CD4-positive, alpha-beta T cell treated with Interleukin-12 subunit alpha and Interleukin-12 subunit beta, for 1 hour (primary cell): Measurements from ENCODE around the gene TBC1D22A.

Source experiments
- DNase-seq: peaks from one replicate; pipeline ENCODE4 v3.0.0-alpha.2; 2020

The TBC1D22A gene

DNA sequence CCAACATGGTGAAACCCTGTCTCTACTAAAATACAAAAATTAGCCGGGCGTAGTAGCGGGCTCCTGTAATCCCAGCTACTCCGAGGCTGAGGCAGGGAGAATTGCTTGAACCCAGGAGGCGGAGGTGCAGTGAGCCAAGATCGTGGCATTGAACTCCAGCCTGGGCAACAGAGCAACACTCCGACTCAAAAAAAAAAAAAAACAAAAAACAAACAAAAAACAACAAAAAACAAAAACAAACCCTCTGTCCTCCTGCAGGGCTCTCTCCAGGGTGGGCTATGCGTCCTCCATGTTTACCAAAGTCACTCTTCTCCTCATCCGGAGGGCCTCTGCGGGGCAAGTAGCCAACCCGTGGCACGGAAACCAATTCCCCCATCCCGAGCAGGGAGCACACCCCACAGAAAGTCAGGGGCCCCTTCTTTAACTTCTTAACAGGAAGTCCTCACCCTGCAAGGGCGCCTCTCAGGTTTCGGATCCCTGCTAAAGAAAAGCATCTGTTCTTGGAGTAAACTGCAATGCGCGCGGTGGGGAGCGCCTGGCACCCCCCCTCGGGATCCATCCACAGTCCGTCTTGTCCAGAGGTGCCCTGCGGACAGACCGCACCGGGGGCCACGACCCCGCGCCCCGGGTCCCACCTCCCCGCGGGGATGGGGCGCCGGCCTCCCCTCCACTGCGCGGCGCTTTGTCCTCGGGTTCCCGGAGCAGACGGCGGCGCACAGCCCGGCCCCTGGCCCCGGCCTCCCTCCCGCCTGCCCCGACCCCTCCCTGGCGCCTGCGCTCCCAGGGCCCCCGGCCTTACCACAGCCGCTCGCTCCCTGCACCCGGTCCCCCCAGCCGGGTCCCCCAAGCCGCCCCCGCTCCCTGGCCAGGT is 25.1 kb upstream of the TBC1D22A start:
- DNase-seq: peak; percentile 45

DNA sequence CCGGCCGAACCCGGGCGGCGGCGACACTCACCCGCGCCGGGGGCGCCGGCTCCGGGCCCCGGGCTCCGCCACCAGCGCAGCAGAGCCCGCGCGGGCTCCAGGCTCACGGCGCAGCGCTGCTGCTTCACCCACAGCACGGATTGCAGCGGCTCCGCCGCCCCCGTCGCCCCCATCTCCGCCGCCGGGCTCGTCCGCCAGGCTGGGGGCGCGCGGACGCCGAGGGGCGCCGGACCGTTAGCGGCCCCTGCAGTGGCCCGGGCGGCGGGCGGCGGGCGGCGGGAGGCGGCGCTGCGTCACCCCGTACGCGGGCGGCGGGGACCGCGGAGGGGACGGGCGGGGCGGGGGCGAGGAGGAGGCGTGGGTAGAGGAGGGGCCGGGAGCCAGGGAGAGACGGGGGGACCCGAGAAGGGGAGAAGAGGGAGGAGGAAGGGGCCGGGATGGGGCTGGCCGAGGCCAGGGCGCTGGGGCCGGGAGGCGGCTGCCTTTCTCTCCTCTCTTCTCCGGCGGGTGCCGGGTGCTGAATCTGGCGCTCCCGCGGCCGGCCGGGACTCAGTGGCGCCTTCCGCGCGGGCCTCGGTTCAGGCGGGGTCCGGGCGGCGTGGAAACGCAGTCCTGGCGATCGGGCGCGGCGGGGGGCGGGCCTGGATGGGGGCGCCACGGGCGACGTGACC is 24.3 kb upstream of the TBC1D22A start, which contains the start of gene CERK:
CERK (minus strand) TSS at position 277 of the 671 bp plus-strand sequence; CDS start at position 173, 104 bp downstream.
- peak; percentile 77 for DNase-seq

DNA sequence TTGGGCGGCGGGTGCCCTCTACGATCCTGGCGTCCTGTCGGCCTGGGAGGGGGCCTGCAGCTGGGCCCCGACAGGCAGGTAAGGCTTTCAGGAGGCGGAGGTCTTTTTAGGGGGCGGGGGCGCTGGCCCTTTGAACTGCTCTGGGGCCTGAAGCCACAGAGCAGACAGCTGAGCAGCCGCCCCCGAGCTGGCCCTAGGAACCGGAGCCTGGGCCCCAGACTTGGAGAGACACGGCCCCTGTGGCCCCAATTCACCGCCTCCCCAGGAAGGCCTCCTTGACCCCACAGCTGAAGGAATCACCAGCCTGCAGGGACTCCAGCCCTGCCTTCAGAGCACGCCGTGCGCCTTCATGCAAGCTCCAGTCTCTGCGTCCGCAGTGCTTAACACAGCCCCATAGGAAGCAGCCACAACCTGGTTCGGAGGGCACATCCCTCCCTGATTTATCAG is 23.8 kb upstream of the TBC1D22A start:
- no peak for DNase-seq

DNA sequence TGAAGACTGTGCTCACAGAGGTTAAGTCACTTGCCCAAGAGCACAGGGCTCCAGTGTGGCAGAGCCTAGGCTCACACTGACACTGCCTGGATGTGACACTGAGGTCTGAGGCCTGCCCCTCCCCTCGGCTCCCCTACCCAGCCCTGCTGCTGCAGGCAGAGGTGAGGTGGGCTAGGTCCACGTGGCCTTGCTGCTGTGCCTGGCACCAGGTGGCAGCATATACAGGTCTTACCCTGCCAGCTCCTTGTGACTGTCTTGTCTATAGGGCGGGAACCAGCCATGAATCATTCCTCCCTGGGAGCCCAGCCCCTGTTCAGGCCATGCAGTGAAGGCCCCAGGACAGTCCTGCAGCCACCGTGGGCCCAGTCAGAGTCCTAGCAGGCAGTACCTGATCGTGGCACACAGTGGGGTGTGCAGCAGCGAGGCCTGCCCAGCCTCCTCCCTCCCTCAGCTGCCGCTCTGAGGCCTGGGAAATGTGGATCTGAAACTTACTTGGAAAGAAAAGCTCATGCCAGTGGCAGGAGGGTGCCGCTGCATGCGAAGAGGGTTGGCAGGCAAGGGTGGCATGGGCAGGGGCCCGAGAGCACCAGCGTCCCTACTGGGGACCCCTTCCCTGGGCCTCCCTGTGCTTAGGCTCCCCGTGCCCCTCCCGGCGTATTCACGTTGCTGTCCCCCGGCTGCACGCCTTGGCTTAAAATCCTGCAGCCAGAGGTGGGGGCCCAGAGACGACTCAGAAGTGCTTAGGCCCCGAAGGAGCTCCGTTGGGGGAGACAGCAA is 23.2 kb upstream of the TBC1D22A start:
- peak; percentile 76 for DNase-seq

DNA sequence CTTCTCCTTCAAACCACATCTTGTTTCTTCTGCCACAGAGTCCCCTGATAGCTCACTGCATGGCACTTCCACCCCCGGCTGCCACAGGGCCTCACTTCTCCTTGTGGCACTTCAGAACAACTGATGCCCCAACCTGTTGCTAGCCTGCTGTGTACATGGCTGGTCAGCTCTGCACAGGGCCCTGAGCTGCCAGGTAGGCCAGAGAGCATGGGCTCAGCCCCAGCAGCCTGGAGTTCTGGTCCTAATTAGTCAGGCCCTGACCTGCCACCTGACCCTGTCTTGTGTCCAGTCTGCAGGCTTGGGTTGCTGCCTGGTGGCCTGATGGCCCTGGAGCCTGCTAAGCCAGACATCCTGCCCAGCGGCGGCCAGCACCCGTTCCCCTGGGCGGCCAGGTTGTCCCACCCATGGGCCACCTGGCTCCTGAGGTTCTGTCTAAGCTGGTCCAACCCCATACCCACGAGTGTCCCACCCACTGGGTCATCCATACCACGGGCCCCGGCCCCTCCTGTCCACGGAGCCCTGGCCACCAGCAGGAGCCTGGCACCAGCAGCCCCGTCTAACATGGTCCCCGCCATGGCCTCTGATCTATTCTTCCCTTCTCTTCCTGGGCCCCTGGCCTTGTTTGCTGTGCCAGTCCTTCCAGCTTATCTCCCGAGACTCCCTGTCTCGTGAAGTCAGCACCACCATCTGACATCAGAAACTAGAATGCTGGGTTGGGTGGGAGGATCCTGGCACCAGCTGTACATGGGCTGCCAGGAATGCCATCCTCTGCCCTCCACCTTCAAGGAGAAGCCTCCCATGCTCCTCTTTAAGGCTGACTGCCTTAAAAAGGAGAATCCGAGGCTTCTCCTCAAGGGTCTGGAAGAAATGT is 21.3 kb upstream of the TBC1D22A start:
- DNase-seq: no peak

DNA sequence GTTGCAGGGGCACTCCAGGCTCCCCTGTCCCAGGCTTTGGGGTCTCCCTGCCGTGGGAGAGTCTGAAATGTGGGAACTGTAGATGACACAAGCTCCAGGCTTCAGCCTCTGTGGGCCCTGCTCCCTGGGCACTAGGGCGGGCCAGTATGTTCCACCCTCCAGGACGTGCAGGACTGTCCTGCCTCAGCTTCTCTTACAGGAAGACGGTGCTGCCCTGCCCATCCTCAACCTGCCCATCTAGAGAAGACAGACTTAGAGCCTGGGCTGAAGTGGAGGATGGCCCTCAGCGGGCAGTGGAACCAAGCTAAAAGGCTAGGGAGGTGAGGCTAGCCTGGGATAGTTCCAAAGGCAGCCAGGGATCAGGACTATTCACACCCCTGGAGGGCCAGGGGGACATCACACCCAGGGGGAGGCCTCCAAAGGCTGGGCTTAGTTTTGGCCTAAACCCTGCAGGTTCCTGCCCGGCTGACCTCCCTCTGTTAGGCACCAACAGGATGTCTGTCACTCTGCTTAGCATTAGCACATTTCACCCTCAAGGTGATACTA is 20.4 kb upstream of the TBC1D22A start:
- no peak for DNase-seq

DNA sequence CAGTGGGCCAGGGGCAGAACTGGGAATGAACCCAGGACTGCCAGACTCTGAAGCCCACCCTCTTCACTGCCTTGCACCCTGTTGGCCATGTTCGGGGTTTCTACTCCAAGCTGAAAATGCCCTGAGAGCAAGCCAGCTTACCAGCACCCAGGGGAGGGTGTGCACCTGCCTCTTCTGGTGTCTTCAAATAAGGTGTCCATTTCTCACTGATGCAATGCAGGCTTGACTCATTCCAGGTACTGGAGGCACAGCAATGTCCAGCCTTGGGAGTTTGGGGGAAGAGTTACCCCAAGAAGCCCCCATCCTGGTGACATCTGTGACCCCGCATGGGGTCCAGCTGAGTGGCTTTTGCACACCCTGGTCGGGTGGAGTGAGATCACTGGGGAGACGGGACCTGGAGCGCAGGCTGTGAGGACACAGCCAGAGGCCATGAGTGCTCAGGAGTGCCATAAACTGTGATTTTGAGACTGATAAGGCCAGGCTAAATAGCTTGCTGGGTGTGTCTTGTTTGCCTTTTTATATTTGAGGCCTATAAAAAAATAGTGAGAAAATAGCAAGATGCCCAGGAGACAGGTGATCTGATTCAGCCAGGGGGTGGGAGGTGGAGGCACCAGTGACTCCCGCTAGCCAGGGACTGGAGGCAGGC is 19.8 kb upstream of the TBC1D22A start:
- no peak for DNase-seq

DNA sequence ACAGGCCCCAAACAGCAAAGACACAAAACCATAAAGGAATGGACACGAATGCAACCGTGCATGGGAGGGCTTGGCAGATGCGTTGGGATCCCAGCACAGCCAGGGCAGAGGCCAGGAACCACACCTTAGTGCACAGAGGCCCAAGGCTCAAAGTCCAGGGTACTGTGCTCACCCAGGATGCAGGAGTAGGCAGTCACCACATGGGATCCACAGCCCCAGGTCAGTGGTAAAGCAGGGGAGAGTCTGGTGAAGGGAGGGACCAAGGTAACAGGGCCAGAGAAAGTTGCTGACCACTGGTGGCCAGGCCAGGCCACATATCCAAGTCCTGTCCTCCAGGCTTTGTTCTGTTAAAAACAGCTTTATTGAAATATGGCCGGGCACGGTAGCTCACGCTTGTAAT is 17.9 kb upstream of the TBC1D22A start:
- no peak for DNase-seq

DNA sequence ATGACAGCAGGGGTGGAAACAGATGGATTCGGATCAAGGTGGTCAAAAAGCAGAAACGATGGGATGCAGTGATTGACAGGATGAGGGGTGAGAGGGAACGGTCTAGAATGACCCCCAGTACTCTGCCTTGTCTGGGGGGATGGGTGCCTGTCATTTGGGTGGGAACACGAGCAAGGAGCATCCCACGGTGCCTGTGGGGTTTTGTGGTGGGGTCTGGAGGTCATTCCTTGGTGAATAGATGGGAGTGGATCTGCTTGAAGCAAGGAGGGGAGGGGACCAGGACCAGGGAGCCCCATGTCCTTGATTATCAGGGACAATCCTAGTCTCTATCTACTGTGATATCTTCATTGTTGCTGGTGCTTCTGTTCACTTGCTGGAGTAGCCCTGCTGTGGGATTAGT is 16.3 kb upstream of the TBC1D22A start:
- DNase-seq: no peak

DNA sequence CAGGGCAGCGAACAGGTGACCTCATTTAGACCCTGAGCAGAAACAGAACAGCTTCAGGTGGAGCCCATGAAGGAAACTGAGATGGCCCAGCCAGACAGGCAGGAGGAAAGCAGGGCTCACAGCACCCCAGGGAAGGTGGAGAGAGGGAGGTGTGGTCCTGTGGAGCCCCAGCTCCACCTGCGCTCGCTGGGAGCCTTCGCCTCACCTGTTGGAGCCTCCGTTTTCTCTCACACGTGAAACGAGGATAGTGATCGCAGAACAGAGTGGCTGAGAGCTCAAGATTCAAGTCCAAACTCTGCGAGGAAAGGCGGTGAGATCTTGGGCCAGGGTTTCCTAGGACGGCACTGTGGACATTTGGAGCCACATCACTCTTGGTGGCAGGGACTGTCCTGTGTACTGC is 15.8 kb upstream of the TBC1D22A start:
- DNase-seq: no peak

DNA sequence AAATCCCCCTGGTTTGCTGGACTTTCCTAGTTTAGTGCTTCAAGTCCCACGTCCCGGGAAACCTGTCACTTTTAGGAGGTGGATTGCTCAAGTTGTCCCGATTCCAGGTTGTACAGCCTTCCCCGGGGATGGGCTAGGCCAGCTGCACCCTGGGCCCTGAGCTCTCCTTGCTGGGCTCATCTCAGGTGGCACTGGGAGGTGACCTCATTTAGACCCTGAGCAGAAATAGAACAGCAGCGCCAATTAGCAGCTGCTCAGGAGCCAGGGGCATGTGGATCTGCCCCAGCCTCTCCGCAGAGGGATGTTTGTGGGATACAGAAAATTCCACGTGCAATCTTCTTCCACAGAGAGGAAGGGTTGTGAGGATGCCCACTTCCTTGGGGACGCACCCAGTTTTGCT is 14.8 kb upstream of the TBC1D22A start:
- DNase-seq: no peak

DNA sequence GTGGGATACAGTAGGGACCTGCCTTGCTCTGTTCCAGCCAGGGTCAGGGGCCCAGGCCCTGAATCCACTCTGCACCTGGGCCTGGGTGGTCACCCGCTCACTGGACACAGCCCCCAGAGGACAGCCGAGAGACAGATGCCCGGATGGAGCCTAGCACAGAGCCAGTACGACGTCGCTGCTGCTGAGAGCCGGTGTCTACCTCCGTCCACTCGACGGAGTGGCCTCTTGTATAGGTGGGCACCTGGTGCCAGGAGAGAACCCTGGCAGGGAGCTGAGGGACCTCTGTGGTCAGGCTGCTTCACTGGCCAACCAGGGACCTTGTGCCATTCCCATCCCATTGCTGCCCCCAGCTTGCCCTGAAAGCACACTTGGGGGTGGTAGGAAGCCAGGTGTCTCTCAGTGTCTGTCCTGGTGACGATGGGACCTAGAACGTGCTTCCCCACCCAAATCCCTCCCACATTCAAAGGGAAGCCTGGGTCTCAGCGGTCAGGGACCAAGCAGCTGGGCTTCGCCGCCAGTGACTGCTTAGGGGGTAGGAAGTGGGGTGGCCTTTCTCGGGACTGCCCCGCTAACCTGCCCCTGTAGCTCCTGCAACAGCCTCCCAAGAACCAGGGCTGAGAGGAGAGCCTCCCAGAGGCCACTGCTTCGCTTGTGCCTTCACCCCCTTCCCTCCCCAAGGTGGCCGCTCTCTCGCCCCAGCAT is 14.1 kb upstream of the TBC1D22A start:
- no peak for DNase-seq

DNA sequence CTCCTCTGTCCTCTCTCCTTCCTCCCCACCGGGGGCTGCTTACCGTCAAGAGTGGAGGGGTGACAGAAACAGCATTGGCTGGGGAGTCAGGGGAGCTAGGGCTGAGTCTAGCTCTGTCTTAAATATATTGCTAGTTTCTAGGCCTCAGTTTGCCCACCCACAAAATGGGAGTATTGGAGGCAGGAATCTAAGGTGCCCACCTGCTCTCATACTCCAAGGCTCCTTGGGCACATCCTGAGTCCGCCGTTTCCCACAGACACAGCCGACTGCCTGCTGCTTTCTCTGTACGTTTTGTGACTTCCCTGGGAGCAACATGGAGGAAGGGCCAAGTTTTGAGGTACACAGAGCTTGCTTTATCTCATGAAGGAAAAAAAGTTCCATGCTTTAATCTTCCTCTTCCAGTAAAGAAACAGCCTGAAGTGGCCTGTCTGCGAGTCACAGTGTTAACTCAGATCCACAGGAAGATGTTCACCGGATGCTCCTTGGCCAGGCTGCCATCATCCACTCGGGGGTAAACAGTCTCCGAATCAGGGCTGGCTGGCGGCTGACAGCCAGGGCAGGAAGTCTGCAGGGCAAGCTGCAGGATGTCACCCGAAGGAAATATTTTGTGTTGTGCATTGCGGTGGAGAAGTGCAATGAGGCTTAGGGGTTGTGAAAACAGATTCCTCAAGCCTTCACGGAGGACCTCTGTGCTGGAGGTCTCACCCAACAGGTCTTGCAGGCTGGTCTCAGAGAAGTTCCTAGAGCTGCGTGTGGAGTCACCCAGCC is 13.4 kb upstream of the TBC1D22A start:
- DNase-seq: peak; percentile 70

DNA sequence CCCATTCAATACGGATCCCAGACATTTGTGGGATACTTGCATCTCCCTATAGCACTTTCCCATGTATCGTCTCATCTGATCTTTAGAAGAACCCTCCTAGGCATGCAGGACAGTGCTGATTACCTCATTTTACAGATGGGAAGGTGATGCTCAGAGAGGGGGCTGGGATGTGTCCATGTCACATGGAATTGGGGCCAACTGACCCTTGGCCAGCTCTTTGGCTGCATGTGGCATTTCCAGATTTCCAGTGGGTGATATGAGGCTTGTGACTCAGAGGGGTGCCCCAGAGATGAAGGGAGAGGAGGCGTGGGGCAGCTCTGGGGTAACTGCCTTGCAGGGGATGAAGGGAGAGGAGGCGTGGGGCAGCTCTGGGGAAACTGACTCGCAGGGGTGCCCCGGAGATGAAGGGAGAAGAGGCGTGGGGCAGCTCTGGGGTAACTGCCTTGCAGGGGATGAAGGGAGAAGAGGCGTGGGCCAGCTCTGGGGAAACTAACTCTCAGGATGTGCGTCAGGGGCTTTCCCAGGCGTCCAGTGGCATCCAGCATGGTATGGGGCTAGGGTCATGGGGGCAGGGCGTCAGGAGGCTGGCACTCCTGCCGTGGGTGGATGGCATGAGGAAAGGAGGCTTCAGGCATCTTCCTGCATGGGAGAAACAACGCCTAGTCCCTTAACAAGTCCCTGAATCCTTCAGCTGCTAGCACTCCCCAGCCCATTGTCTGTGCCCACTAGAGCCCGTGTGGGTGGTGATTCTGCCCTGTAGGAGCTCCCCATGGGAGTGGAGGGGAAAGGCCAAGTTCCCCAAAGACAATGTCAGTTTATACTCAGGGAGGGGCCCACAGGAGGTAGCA is 12.5 kb upstream of the TBC1D22A start:
- no peak for DNase-seq

DNA sequence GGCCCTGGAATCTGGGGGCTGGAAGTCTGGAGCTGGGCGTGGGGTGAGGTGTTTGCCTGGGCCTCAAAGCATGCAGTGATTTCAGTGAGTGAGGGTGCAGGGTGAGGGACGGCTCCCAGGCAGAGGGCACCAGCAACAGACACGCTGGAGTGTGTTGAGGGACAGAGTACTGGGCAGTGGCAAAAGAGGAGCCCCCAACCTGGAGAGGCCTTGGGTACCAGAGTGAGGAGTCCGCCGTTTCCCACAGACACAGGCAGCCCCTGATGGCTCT is 12.0 kb upstream of the TBC1D22A start:
- DNase-seq: no peak

DNA sequence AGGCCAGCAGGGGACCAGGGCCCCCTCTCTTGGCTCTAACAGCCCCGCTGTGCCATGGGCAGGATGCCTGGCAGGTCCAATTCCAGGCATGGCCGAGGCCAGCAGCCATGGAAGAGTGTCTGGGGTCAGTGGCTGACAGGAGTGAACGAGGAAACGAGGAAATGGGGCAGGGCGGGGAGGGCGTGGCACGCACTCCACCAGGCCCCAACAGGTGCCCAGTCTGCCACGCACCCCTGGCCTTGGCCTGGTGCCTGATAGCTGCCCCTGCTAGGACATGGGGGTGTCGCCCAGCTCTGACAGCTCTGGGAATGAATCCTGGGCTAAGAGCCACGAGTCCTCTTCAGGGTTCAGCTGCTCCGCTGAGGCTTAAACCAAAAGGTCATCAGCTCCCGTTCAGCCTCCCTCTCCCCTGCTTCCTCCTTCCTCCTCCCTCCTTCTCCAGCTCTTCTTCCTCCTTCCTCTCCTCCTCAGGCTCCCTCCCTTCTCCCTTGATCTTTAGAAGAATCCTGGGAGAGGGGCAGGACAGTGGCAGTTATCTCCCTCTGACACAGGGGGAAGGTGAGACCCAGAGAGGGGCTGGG is 11.5 kb upstream of the TBC1D22A start:
- DNase-seq: no peak

DNA sequence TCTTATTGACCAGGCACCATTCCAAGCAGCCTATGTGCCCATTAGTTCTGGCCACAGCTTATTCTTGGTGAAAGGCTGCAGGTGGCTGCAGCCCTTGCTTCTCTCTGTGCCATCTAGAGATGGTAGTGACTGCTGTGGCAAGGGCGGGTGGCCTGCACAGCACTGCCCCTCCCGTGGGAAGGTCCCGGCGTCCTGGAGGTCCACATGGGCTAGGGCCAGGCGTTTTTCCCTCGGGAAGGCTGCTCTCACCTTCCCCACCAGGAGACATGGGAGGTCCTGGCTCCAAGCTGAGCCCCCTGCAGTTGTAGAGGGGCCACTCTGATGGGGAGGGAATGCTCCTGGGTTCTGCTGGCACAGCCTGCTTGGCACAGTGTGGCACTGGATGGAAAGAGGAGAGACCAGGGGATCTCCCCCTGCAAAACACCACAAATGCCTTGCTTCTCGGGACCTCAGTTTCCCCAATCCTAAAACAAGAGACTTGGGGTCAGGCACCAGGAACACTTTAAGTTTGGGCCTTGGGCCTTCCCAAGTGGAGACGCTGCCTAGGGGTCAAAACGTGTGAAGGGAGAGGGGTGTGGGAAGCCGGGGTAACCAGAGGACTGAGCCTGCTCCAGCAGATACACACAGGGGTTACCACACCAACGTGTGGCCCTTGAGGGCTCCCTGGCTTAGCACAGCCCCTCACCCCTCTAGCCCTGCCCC is 10.0 kb upstream of the TBC1D22A start:
- DNase-seq: no peak

DNA sequence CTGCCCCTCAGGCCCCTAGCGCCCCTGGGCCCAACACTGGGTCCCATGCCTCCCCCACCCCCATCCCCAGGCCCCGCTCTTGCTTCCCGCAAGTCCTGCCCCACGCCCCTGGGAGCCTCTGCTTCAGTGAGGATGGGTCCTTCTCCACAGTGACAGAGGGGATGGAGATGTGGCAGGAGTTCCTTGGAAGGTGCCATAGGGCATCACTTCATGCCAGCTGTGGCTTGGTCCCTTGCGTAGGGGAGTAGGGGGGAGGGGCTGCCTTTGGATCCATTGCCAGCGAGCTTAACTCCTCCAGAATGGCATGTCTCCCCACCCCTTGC is 9.5 kb upstream of the TBC1D22A start:
- DNase-seq: no peak

DNA sequence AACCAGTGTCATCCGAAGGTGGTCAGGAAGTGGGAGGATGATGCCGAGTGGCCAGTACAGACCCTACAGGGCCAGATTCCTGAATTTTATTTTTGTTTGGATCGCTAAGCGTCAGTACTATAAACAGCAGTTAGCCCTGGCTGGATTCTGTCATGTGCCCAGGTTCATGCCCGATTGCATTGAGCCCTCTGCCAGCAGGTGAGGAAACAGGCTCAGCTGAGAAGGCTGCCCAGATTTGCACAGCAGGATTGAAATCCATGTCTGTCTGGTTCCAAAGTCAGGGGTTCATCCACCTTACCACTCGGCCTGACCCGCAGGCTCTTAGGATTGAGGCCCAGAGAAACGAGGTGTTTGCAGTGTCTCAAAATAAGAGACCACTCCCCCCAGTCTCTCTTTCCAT is 9.1 kb upstream of the TBC1D22A start:
- no peak for DNase-seq
